Hematopoietic multipotent progenitor cell treated with erythropoietin and hydrocortisone succinate and interleukin-3 and kit ligand, for 17 days (in vitro differentiated cells): ENCODE data around the gene BAZ2B.

ENCODE experiments used
- DNase-seq: peaks from one replicate; pipeline ENCODE4 v3.0.0-alpha.2; 2015; ENCODE audit warnings: low spot score

BAZ2B gene

GRCh38 chr2:159317392-159318088 is 298.8 kb downstream of the BAZ2B start:
- no peak for DNase-seq

DNA sequence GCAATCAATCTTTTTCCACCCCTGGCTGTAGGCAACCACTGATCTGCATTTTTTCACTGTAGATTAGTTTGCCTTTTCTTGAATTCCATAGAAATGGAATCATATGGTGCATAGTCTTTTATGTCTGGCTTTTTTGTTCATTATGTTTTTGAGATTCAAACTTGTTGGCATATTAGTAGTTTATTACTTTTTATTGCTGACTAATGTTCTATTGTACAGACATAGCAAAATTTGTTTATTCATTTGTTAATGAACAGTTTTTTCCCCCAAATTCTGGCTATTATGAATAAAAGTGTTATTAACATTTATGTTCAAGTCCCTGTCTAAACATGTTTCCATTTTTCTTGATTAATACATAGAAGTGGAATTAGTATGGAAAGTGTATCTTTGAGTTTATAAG is 308.4 kb downstream of the BAZ2B start:
- DNase-seq = no peak

DNA sequence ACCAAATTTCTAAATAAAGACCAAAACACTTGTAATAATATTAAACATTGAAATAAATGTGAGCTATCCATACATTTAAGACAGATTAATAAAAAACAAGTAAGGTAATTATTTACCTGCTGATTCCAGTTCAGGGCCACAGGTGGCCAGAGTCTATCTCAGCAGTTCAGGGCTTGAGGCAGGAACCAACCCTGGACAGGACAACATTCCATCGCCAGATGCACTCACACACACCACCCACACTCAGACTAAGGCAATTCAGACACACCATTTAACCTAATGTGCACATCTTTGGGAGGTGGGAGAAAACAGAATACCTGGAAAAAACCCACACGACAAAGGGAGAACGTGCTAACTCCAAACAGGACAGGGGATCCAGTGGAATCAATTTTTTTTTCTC is 315.8 kb downstream of the BAZ2B start:
- DNase-seq = no peak

GRCh38 chr2:159298967-159299366 is 317.4 kb downstream of the BAZ2B start:
- no peak for DNase-seq

DNA sequence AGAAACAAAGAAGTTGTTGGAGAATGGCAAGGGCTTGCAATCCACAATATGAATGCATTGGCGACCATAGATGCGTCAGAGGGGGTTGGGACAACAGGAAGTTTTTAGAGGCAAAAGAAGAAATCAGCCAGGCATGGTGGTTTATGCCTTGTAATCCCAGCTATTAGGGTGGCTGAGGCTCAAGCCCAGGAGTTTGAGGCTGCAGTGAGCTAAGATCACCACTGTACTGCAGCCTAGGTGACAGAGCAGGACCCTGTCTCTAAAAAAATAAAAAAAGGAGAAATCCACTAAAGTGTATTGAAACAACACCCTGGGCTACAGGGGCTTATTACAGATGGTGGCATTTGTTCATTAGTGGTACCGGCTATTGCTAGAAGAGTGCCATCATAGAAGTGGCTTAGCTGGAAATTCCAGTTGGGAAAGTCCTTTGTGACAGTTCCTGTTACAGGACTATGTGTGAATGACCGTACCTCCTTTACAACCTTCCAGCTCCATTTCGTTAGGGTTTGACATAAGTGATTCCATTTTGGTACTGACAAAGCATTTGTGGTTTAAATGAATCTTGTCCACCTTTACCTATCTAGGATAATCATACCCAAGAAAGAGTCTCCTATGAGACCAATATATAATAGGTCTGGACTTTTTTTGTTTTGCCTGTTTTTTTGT is 319.2 kb downstream of the BAZ2B start:
- DNase-seq = no peak

DNA sequence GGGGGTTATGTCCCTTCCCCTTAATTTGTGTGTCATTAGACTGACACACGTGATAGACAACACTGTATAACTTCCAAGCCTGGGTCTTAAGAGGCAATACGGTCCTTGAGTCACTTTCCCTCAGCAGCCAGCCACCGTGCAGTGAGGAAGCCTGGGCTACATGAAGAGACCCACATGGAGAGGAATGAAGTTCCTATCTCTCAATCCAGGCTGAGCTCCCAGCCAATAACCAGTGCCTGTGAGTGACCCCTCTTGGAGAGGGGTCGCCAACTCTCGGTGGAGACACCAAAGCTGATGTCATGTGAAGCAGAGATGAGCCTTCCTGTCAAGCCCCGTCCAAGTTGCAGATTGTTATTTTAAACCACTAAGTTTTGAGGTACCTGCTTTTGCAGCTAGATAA is 324.2 kb downstream of the BAZ2B start:
- DNase-seq = no peak

DNA sequence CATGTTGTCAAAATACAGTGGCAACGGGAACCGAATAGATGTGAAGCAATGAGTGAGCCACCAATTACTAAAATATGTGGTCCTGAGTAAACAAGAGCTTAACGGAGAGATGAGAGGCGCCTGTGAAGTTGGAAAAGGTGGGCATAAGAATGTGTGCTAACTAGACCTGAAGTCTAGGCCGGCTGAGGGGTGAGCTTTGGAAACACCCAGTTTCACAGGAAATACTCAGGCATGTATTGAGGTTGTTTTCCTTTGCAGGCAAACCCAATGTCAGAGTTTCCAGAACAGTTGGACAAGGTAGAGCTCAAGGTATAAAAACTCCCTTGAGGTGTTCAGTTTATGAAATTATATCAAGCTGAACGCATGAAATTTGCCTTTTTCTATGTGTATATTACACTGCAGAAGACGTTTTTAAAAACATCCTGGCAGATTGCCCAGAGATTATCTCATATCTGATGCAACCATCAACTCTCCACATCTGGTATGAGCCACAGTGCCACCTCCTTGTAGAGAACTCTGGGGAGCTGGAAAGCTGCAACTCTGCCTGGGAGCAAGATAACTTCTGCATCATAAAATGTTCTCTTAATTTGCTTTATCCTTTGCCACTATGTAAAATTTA is 325.9 kb downstream of the BAZ2B start:
- DNase-seq = peak; percentile 15

GRCh38 chr2:159287733-159288132 is 328.6 kb downstream of the BAZ2B start:
- no peak for DNase-seq

DNA sequence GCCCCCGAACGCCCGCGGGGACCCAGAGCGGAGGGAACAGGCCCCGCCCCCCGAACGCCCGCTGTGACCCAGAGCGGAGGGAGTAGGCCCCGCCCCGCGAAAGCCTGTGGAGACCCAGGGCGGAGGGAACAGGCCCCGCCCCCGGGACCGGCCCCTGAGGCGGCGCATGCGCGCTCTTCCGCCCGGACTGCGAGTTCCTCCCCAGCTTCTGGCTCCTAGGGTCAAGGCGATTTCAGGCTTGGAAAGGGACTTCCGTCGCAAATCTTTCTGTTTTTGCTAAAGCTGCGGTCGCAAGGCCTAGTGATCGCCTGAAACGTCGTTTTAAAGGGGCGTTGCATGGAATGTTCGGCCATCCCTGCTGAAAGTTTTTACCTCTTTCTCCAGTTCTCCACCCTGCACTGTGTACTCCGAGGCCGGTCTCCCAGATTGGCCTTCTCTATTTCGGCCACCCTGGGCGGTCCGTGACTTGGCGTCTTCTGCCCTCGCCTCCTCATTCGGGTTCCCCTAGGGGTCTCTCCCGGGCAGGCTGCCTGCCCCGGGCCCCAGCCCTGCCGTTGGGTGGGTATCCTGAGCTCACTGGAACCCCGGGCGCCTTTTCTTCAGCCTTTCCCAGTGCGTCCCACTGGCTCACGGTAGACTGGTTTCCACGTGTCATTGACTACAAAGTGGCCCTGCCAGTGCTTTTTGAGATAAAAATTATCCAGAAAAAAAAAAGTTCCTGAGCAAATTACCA is 329.5 kb downstream of the BAZ2B start:
- peak; percentile 99 for DNase-seq

DNA sequence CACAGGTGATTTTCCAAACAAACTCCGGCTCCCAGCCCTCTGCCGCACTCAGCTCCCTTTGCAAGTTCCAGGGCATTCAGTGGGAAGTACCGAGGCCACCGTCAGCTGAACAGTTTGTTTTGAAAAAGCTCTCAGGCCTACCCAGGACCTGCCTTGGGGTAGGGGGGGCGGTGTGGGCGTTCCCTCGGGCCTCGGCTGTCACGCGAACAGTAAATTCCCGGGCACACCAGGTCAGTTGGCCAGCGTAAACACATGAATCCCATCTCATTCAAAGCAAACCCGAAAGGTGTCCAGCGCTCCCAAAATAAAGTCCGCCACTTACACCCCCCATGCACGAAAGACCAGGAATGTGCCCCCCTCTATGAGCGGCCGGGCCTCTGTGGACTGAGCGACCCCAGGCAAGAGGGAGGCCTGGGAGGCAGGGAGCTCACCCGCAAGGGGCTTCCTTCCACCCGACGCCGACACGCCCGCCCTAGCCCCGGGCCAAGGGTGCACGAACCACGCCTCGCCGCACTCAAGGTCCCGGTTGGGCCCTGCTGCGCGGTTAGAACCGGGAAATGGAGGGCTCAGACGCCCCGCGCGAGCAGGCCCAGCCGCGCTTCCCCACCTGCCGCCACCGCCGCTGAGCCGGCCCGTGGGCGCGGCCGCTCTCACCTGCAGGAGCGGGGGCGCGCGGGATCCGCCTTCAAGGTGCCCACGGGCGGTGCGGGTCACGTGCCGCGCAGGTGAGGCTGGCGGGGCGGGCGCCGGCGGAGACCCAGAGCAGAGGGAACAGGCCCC is 330.2 kb downstream of the BAZ2B start, which contains the start of gene WDSUB1:
Gene WDSUB1 (minus strand): TSS at position 775 of the 780 bp plus-strand sequence. CDS start 3,634 bp downstream, outside the sequence.
- peak; percentile 52 for DNase-seq

DNA sequence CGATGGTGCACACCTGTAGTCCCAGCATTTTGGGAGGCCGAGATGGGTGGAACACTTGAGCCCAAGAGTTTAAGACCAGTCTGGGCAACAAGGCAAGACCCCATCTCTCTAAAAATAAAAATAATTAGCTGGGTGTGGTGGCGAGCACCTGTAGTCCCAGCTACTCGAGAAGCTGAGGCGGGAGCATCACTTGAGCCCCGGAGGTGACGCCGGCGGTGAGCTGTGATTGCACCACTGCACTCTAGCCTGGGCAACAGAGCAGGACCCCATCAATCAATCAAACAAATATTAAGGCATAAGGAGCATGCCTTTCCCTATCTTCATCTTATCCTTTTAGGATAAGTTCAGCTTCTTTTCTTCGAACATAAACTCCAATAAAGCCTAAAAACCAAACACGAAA is 330.9 kb downstream of the BAZ2B start:
- no peak for DNase-seq

DNA sequence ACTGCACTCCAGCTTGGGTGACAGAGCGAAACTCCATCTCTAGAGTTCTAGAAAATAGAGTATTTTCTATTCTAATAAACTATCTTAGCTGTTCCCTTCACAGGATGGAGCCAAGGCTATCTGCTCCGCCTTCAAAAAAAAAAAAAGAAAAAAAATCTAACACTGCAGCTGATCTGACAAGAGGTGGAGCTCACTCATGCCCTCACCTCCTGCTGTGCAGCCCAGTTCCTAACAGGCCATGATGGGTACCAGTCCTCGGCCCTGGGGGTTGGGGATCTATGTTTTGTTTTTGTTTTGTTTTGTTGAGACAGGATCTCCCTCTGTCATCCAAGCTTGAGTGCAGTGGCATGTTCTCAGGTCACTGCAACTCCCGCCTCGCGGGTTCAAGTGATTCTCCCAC is 332.8 kb downstream of the BAZ2B start:
- no peak for DNase-seq

DNA sequence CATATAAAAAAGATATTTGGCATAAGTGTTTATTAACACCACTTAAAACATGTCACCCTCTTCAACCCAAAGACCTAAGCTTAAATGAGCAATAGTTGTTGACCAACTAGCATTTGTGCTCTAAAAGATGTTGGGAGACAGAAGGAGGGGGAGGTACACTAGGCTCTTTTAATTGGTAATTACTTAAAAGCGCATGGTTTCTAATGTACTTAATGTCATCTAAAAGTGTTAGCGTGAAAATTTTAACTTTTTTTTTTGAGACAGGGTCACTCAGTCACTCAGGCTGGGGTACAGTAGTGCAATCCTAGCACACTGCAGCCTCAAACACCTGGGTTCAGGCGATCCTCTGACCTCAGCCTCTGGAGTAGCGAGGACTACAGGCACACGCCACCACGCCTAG is 335.3 kb downstream of the BAZ2B start:
- no peak for DNase-seq

GRCh38 chr2:159279700-159280099 is 336.6 kb downstream of the BAZ2B start:
- DNase-seq = no peak

DNA sequence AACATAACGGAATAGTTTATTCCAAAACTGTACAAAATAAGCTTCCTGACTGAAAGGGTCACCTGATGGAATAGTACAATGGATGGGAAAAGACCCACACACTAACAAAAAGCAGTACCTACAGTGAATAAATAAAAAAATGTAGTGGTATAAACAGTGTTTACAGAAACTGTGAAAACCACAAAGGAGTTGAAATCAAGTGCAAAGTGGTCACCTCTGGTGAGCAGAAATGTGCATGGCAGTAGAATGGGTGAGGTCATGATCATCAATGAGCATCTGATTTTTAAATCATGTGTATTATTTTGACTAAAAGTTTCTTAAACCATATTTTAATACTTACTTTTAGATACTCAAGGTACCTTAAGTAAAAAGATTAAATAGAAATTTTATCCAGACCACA is 341.2 kb downstream of the BAZ2B start:
- no peak for DNase-seq

- no peak for DNase-seq
These were observed 344.2 kb downstream of the BAZ2B start for GRCh38 chr2:159272156-159272555.

GRCh38 chr2:159270744-159271379 is 345.5 kb downstream of the BAZ2B start:
- DNase-seq = no peak
